ENCODE measurements around the gene EFR3B. TPM values are rescaled to one million over a fixed set of nuclear protein-coding genes. Genes with fewer than 3 reads are reported as not detected.
"Not testable (repeated sequence)": the region's sequence is repeated elsewhere in the genome, so short reads cannot be mapped to it uniquely, and the experiment has no call there.

Gene EFR3B
- total and polyA plus RNA-seq, 5 donors from 2014 or later, result 0.05 to 0.15 (median 0.08) TPM; not detected in 1

- Mint-ChIP-seq H3K9me3 (no peaks in the 10 kb centered on the region), H3K27ac (no peak overlapping the region), H3K27me3 (peaks cover 13% of the 10 kb centered on the region), H3K4me3 (no peak overlapping the region), H3K4me1 (no peaks in the 10 kb centered on the region), H3K36me3 (peaks cover 3% of the 10 kb centered on the region)
- no peaks in the 10 kb centered on the region for H3K9me3 ChIP-seq (ENCODE audit: control insufficient read depth in 2 of 2, low read length in 2 of 2)
- H3K27ac ChIP-seq (ENCODE audit: insufficient read depth, low read length, poor library complexity, severe bottlenecking), result no peak overlapping the region
- no peak overlapping the region for H3K4me3 ChIP-seq (ENCODE audit: low read depth, low read length)
- no peak for ATAC-seq (ENCODE audit: low read depth in 2 of 2)
- no peak for DNase-seq
- H3K4me1 ChIP-seq (ENCODE audit: control insufficient read depth, insufficient read depth, low read length, poor library complexity, severe bottlenecking), result no peaks in the 10 kb centered on the region
- H3K36me3 ChIP-seq (ENCODE audit: control insufficient read depth, insufficient read depth, low read length), result no peaks in the 10 kb centered on the region
- peaks cover 2% of the 10 kb centered on the region for H3K27me3 ChIP-seq (ENCODE audit: control insufficient read depth, insufficient read depth, low read length)
Observed at GRCh38 chr2:25002066-25002465, 39.8 kb upstream of the EFR3B start.

- Mint-ChIP-seq H3K27ac (no peak overlapping the region), H3K9me3 (no peaks in the 10 kb centered on the region), H3K27me3 (peaks cover 5% of the 10 kb centered on the region), H3K36me3 (no peaks in the 10 kb centered on the region), H3K4me1 (no peaks in the 10 kb centered on the region), H3K4me3 (no peak overlapping the region)
- no peaks in the 10 kb centered on the region for H3K36me3 ChIP-seq (ENCODE audit: control insufficient read depth, insufficient read depth, low read length)
- H3K4me1 ChIP-seq (ENCODE audit: control insufficient read depth, insufficient read depth, low read length, poor library complexity, severe bottlenecking), result no peaks in the 10 kb centered on the region
- ATAC-seq (ENCODE audit: low read depth in 2 of 2), result no peak
- no peak overlapping the region for H3K4me3 ChIP-seq (ENCODE audit: low read depth, low read length)
- no peaks in the 10 kb centered on the region for H3K27me3 ChIP-seq (ENCODE audit: control insufficient read depth, insufficient read depth, low read length)
- no peaks in the 10 kb centered on the region for H3K9me3 ChIP-seq (ENCODE audit: control insufficient read depth in 2 of 2, low read length in 2 of 2)
- no peak overlapping the region for H3K27ac ChIP-seq (ENCODE audit: insufficient read depth, low read length, poor library complexity, severe bottlenecking)
- no peak for DNase-seq
Observed at GRCh38 chr2:25009954-25010353, 31.9 kb upstream of the EFR3B start.

GRCh38 chr2:25011342-25011741 is 30.5 kb upstream of the EFR3B start:
- not testable (repeated sequence) for H3K27ac ChIP-seq (ENCODE audit: insufficient read depth, low read length, poor library complexity, severe bottlenecking); H3K36me3 Mint-ChIP-seq; H3K4me1 ChIP-seq (ENCODE audit: control insufficient read depth, insufficient read depth, low read length, poor library complexity, severe bottlenecking); H3K27ac Mint-ChIP-seq; H3K27me3 ChIP-seq (ENCODE audit: control insufficient read depth, insufficient read depth, low read length); H3K9me3 ChIP-seq (ENCODE audit: control insufficient read depth in 2 of 2, low read length in 2 of 2); DNase-seq; ATAC-seq (ENCODE audit: low read depth in 2 of 2); H3K27me3 Mint-ChIP-seq; H3K36me3 ChIP-seq (ENCODE audit: control insufficient read depth, insufficient read depth, low read length); H3K4me3 ChIP-seq (ENCODE audit: low read depth, low read length); H3K9me3 Mint-ChIP-seq; H3K4me1 Mint-ChIP-seq; H3K4me3 Mint-ChIP-seq

- Mint-ChIP-seq H3K4me1 (no peaks in the 10 kb centered on the region), H3K4me3 (no peak overlapping the region), H3K9me3 (peaks cover 0 to 2% (median 0%) of the 10 kb centered on the region in 7 donors), H3K27ac (no peak overlapping the region), H3K27me3 (peaks cover 9% of the 10 kb centered on the region), H3K36me3 (no peaks in the 10 kb centered on the region)
- Histone ChIP-seq H3K27ac (ENCODE audit: insufficient read depth, low read length, poor library complexity, severe bottlenecking) (no peak overlapping the region), H3K4me1 (ENCODE audit: control insufficient read depth, insufficient read depth, low read length, poor library complexity, severe bottlenecking) (no peaks in the 10 kb centered on the region), H3K4me3 (ENCODE audit: low read depth, low read length) (no peak overlapping the region), H3K9me3 (ENCODE audit: control insufficient read depth in 2 of 2, low read length in 2 of 2) (no peaks in the 10 kb centered on the region), H3K27me3 (ENCODE audit: control insufficient read depth, insufficient read depth, low read length) (no peaks in the 10 kb centered on the region), H3K36me3 (ENCODE audit: control insufficient read depth, insufficient read depth, low read length) (no peaks in the 10 kb centered on the region)
- no peak for DNase-seq
- no peak for ATAC-seq (ENCODE audit: low read depth in 2 of 2)
Observed at GRCh38 chr2:25014631-25015030, 27.2 kb upstream of the EFR3B start.

GRCh38 chr2:25018681-25019080 is 23.2 kb upstream of the EFR3B start:
- no peaks in the 10 kb centered on the region for H3K36me3 ChIP-seq (ENCODE audit: control insufficient read depth, insufficient read depth, low read length)
- Mint-ChIP-seq H3K27me3 (peaks cover 14% of the 10 kb centered on the region), H3K36me3 (no peaks in the 10 kb centered on the region), H3K4me1 (no peaks in the 10 kb centered on the region), H3K4me3 (no peak overlapping the region), H3K9me3 (peaks cover 0 to 2% (median 0%) of the 10 kb centered on the region in 7 donors), H3K27ac (no peak overlapping the region)
- H3K4me3 ChIP-seq (ENCODE audit: low read depth, low read length), result no peak overlapping the region
- no peaks in the 10 kb centered on the region for H3K9me3 ChIP-seq (ENCODE audit: control insufficient read depth in 2 of 2, low read length in 2 of 2)
- DNase-seq, result no peak
- no peaks in the 10 kb centered on the region for H3K4me1 ChIP-seq (ENCODE audit: control insufficient read depth, insufficient read depth, low read length, poor library complexity, severe bottlenecking)
- no peak overlapping the region for H3K27ac ChIP-seq (ENCODE audit: insufficient read depth, low read length, poor library complexity, severe bottlenecking)
- H3K27me3 ChIP-seq (ENCODE audit: control insufficient read depth, insufficient read depth, low read length), result peaks cover 2% of the 10 kb centered on the region
- ATAC-seq (ENCODE audit: low read depth in 2 of 2), result no peak

GRCh38 chr2:25021791-25022362 is 20.0 kb upstream of the EFR3B start:
- Histone ChIP-seq H3K4me3 (ENCODE audit: low read depth, low read length) (no peak overlapping the region), H3K36me3 (ENCODE audit: control insufficient read depth, insufficient read depth, low read length) (no peaks in the 10 kb centered on the region), H3K27ac (ENCODE audit: insufficient read depth, low read length, poor library complexity, severe bottlenecking) (no peak overlapping the region), H3K4me1 (ENCODE audit: control insufficient read depth, insufficient read depth, low read length, poor library complexity, severe bottlenecking) (no peaks in the 10 kb centered on the region), H3K27me3 (ENCODE audit: control insufficient read depth, insufficient read depth, low read length) (peaks cover 2% of the 10 kb centered on the region), H3K9me3 (ENCODE audit: control insufficient read depth in 2 of 2, low read length in 2 of 2) (no peaks in the 10 kb centered on the region)
- H3K4me1 Mint-ChIP-seq, result no peaks in the 10 kb centered on the region
- no peak overlapping the region for H3K27ac Mint-ChIP-seq
- ATAC-seq (ENCODE audit: low read depth in 2 of 2), result no peak
- no peak for DNase-seq
- H3K36me3 Mint-ChIP-seq, result no peaks in the 10 kb centered on the region
- no peak overlapping the region for H3K4me3 Mint-ChIP-seq
- H3K9me3 Mint-ChIP-seq, result peaks cover 0 to 3% (median 0%) of the 10 kb centered on the region in 7 donors
- H3K27me3 Mint-ChIP-seq, result peaks cover 10% of the 10 kb centered on the region

- no peak overlapping the region for H3K4me3 Mint-ChIP-seq
- peaks cover 2% of the 10 kb centered on the region for H3K27me3 ChIP-seq (ENCODE audit: control insufficient read depth, insufficient read depth, low read length)
- H3K36me3 ChIP-seq (ENCODE audit: control insufficient read depth, insufficient read depth, low read length), result no peaks in the 10 kb centered on the region
- no peaks in the 10 kb centered on the region for H3K4me1 ChIP-seq (ENCODE audit: control insufficient read depth, insufficient read depth, low read length, poor library complexity, severe bottlenecking)
- H3K4me3 ChIP-seq (ENCODE audit: low read depth, low read length), result no peak overlapping the region
- peaks cover 10% of the 10 kb centered on the region for H3K27me3 Mint-ChIP-seq
- no peaks in the 10 kb centered on the region for H3K4me1 Mint-ChIP-seq
- no peak for DNase-seq
- H3K9me3 Mint-ChIP-seq, result peaks cover 0 to 3% (median 0%) of the 10 kb centered on the region in 7 donors
- H3K27ac ChIP-seq (ENCODE audit: insufficient read depth, low read length, poor library complexity, severe bottlenecking), result no peak overlapping the region
- H3K9me3 ChIP-seq (ENCODE audit: control insufficient read depth in 2 of 2, low read length in 2 of 2), result no peaks in the 10 kb centered on the region
- H3K27ac Mint-ChIP-seq, result no peak overlapping the region
- no peaks in the 10 kb centered on the region for H3K36me3 Mint-ChIP-seq
- no peak for ATAC-seq (ENCODE audit: low read depth in 2 of 2)
Observed at GRCh38 chr2:25023333-25023732, 18.5 kb upstream of the EFR3B start.

- ATAC-seq (ENCODE audit: low read depth in 2 of 2), result no peak
Observed at GRCh38 chr2:25025229-25026007, 16.5 kb upstream of the EFR3B start.

More at GRCh38 chr2:25025229-25026007, 16.5 kb upstream of the EFR3B start:
- H3K9me3 Mint-ChIP-seq, result peaks cover 0 to 3% (median 0%) of the 10 kb centered on the region in 7 donors
- H3K4me3 Mint-ChIP-seq, result no peak overlapping the region
- Histone ChIP-seq H3K27ac (ENCODE audit: insufficient read depth, low read length, poor library complexity, severe bottlenecking) (no peak overlapping the region), H3K27me3 (ENCODE audit: control insufficient read depth, insufficient read depth, low read length) (peaks cover 2% of the 10 kb centered on the region), H3K9me3 (ENCODE audit: control insufficient read depth in 2 of 2, low read length in 2 of 2) (no peaks in the 10 kb centered on the region), H3K4me1 (ENCODE audit: control insufficient read depth, insufficient read depth, low read length, poor library complexity, severe bottlenecking) (no peaks in the 10 kb centered on the region), H3K36me3 (ENCODE audit: control insufficient read depth, insufficient read depth, low read length) (no peaks in the 10 kb centered on the region), H3K4me3 (ENCODE audit: low read depth, low read length) (no peak overlapping the region)
- H3K27ac Mint-ChIP-seq, result no peak overlapping the region
- no peaks in the 10 kb centered on the region for H3K36me3 Mint-ChIP-seq
- H3K27me3 Mint-ChIP-seq, result peaks cover 16% of the 10 kb centered on the region
- DNase-seq, result no peak
- peaks cover 0 to 1% (median 0%) of the 10 kb centered on the region in 4 donors for H3K4me1 Mint-ChIP-seq

Measured in CD4-positive, CD25-positive, alpha-beta regulatory T cell (primary cell).